ENCODE data around the gene CORO7.

DNA sequence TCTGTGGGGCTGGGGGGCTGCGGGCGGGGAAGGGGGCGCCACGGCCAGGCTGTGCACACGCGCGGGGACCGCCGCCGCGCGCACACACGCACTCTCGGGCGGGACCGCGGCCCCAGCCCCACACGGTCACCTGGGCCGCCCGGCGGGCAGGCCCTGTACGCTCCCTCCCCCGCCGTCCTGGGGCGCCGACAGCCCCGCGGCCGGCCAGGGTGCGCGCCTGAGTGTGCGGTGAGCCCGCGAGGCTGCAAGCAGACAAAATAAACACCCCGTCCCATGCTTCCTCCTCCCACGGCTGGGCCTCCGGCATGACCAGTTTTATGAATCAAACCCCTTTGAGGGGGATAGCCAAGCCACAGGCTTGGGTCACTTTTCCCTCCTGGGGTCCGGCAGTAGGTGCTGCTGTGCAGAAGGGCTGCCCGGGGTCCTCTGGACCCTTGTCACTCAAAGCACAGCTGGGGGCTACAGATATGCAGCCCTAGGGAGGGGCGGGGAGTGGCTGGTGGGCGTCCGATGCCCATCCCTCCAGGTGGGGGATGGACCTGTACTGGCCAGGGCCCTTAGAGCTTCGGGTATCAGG lies 44.3 kb downstream of the CORO7 start:
- TF ChIP-seq, protein P1, sequence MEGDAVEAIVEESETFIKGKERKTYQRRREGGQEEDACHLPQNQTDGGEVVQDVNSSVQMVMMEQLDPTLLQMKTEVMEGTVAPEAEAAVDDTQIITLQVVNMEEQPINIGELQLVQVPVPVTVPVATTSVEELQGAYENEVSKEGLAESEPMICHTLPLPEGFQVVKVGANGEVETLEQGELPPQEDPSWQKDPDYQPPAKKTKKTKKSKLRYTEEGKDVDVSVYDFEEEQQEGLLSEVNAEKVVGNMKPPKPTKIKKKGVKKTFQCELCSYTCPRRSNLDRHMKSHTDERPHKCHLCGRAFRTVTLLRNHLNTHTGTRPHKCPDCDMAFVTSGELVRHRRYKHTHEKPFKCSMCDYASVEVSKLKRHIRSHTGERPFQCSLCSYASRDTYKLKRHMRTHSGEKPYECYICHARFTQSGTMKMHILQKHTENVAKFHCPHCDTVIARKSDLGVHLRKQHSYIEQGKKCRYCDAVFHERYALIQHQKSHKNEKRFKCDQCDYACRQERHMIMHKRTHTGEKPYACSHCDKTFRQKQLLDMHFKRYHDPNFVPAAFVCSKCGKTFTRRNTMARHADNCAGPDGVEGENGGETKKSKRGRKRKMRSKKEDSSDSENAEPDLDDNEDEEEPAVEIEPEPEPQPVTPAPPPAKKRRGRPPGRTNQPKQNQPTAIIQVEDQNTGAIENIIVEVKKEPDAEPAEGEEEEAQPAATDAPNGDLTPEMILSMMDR (conservative IDR thresholded peaks at IDR 0.05), result no peak
- TF ChIP-seq EZH2 (IDR thresholded peaks at IDR 0.05; ENCODE audit: low read depth), result no peak

Measured in PC-9 (cell line).